Stimulated activated CD8-positive, alpha-beta memory T cell treated with anti-CD3 and anti-CD28 coated beads, Interleukin-7, amount 100 ng/mL, for 48 hours (primary cell): ENCODE results near the gene IMMP2L.
"Not testable (repeated sequence)": the region's sequence is repeated elsewhere in the genome, so short reads cannot be mapped to it uniquely, and the experiment has no call there.

Experiments
- DNase-seq, 2 donors: peaks; one replicate each; pipeline ENCODE4 v3.0.0-alpha.2; 2020; ENCODE audit warnings: low read depth in 1 of 2; ENCODE audit errors: extremely low read depth in 1 of 2

Gene IMMP2L

GRCh38 chr7:111282626-111283025 is 279.7 kb downstream of the IMMP2L start:
- DNase-seq, result no peak

GRCh38 chr7:111274857-111275256 is 287.4 kb downstream of the IMMP2L start:
- no peak for DNase-seq

- DNase-seq, result no peak
These were observed 290.2 kb downstream of the IMMP2L start for GRCh38 chr7:111272092-111272491.

GRCh38 chr7:111270794-111271193 is 291.5 kb downstream of the IMMP2L start:
- not testable (repeated sequence) for DNase-seq

- DNase-seq, result no peak
These were observed 293.4 kb downstream of the IMMP2L start for GRCh38 chr7:111268941-111269340.

GRCh38 chr7:111266613-111267012 is 295.7 kb downstream of the IMMP2L start:
- no peak for DNase-seq

GRCh38 chr7:111265394-111265793 is 296.9 kb downstream of the IMMP2L start:
- no peak for DNase-seq

- no peak for DNase-seq
These were observed 297.3 kb downstream of the IMMP2L start for GRCh38 chr7:111264981-111265380.

- DNase-seq, result no peak
These were observed 298.0 kb downstream of the IMMP2L start for GRCh38 chr7:111264111-111264868.

GRCh38 chr7:111262293-111263116 is 299.8 kb downstream of the IMMP2L start:
- DNase-seq, result no peak

GRCh38 chr7:111261496-111261895 is 300.8 kb downstream of the IMMP2L start:
- no peak for DNase-seq

GRCh38 chr7:111259991-111260390 is 302.3 kb downstream of the IMMP2L start:
- no peak for DNase-seq

GRCh38 chr7:111256391-111256790 is 305.9 kb downstream of the IMMP2L start:
- DNase-seq, result no peak

- DNase-seq, result no peak
These were observed 306.7 kb downstream of the IMMP2L start for GRCh38 chr7:111255576-111255975.

GRCh38 chr7:111251365-111251764 is 310.9 kb downstream of the IMMP2L start:
- DNase-seq, result not testable (repeated sequence)

- not testable (repeated sequence) for DNase-seq
These were observed 312.5 kb downstream of the IMMP2L start for GRCh38 chr7:111249807-111250206.

GRCh38 chr7:111242141-111242755 is 320.0 kb downstream of the IMMP2L start:
- no peak for DNase-seq

GRCh38 chr7:111240371-111240770 is 321.9 kb downstream of the IMMP2L start:
- no peak for DNase-seq

GRCh38 chr7:111239437-111239836 is 322.9 kb downstream of the IMMP2L start:
- DNase-seq, result no peak

- no peak for DNase-seq
These were observed 323.4 kb downstream of the IMMP2L start for GRCh38 chr7:111238886-111239285.

- DNase-seq, result no peak
These were observed 326.6 kb downstream of the IMMP2L start for GRCh38 chr7:111235709-111236108.
